Endometrial microvascular endothelial cells (primary cell): ENCODE results near the gene ZC3H18. TPM values are rescaled to one million over a fixed set of nuclear protein-coding genes. Genes with fewer than 3 reads are reported as not detected.

Experiments
- in situ Hi-C: cut with HindIII; loops from 2 replicates; pipeline ENCODE4 v1.10.0; 2017; ENCODE audit warnings: low sequenced_read_pairs, low pct_unique_long_range_greater_than_20kb; ENCODE audit errors: inconsistent ontology term
- total RNA-seq: library from RNA; depleted of rRNA; stranded (reverse); fragments of >200 nt; gene quantifications from one replicate; pipeline ENCODE4 v1.2.3, GENCODE V29; 2015; ENCODE audit errors: inconsistent ontology term

ZC3H18 gene
- total RNA-seq, 1 donor from 2014 or later, result 13.1 TPM

GRCh38 chr16:88642881-88643643 is 72.9 kb downstream of the ZC3H18 start:
- in situ Hi-C loops, result no loop called here

GRCh38 chr16:88643644-88643932 is 73.4 kb downstream of the ZC3H18 start:
- in situ Hi-C loops, result no loop called here

GRCh38 chr16:88645455-88645854 is 75.3 kb downstream of the ZC3H18 start:
- in situ Hi-C loops, result no loop called here

GRCh38 chr16:88645941-88646340 is 75.7 kb downstream of the ZC3H18 start:
- in situ Hi-C loops, result no loop called here

GRCh38 chr16:88646345-88647034 is 76.3 kb downstream of the ZC3H18 start:
- in situ Hi-C loops, result no loop called here

- in situ Hi-C loops, result no loop called here
Measured at GRCh38 chr16:88647178-88648070, 77.2 kb downstream of the ZC3H18 start.

- in situ Hi-C loops, result no loop called here
Measured at GRCh38 chr16:88649195-88649923, 79.2 kb downstream of the ZC3H18 start.

GRCh38 chr16:88649924-88650748 is 79.9 kb downstream of the ZC3H18 start:
- in situ Hi-C loops, result no loop called here

GRCh38 chr16:88650749-88651275 is 80.6 kb downstream of the ZC3H18 start, which contains the start of gene CYBA:
TSS of gene CYBA (minus strand) at chr16:88651053. CDS start at chr16:88651013, 40 bp downstream.
- in situ Hi-C loops, result no loop called here

GRCh38 chr16:88651276-88651988 is 81.2 kb downstream of the ZC3H18 start:
- in situ Hi-C loops, result no loop called here

- in situ Hi-C loops, result no loop called here
Measured at GRCh38 chr16:88651989-88652761, 82.0 kb downstream of the ZC3H18 start.

- in situ Hi-C loops, result no loop called here
Measured at GRCh38 chr16:88652762-88653063, 82.5 kb downstream of the ZC3H18 start.

GRCh38 chr16:88653101-88653500 is 82.9 kb downstream of the ZC3H18 start:
- in situ Hi-C loops, result no loop called here

- in situ Hi-C loops, result no loop called here
Measured at GRCh38 chr16:88653596-88654362, 83.6 kb downstream of the ZC3H18 start.

GRCh38 chr16:88654363-88655052 is 84.3 kb downstream of the ZC3H18 start:
- in situ Hi-C loops, result no loop called here
